EL (cell line): ENCODE results near the gene WAC.
"Not testable (repeated sequence)": the region's sequence is repeated elsewhere in the genome, so short reads cannot be mapped to it uniquely, and the experiment has no call there.

Experiments used
- DNase-seq: peaks from one replicate; pipeline ENCODE4 v3.0.0-alpha.2; 2016

The WAC gene

DNA sequence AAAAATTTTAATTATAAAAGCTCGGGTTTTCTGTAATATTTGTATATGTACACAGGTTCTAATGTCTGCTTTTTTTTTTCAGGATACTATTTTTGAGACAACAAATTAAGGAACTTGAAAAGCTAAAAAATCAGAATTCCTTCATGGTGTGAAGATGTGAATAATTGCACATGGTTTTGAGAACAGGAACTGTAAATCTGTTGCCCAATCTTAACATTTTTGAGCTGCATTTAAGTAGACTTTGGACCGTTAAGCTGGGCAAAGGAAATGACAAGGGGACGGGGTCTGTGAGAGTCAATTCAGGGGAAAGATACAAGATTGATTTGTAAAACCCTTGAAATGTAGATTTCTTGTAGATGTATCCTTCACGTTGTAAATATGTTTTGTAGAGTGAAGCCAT, 86.5 kb downstream of the WAC start:
- DNase-seq, result no peak

DNA sequence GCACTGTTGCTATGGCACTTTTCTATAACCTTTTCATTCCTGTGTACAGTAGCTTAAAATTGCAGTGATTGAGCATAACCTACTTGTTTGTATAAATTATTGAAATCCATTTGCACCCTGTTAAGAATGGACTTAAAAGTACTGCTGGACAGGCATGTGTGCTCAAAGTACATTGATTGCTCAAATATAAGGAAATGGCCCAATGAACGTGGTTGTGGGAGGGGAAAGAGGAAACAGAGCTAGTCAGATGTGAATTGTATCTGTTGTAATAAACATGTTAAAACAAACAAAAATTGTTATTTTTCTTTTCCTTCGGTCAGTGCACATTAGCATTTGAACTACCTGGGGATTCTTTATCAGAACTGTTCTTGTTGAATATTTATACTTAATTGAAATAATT, 87.3 kb downstream of the WAC start:
- DNase-seq, result no peak

GRCh38 chr10:28623483-28623882, 90.6 kb downstream of the WAC start:
- DNase-seq, result no peak

DNA sequence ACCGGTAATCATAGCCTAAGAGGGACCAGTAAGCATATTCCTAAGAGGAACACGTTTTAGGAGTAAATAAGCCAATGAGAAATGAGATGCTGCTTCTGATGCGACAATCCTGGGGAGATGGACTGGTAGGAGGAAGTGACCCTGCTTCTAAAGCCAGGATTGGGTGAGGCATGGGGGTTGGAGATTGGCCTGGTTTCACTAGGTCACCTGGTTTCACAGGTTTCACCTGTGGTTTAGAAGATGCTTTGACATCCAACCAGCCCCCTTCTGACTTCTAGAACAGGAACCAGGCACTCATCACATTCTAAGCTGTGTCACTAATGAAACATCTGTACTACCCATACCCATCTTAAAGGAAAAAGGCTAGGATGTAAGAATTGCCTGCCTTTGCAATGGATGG, 91.4 kb downstream of the WAC start:
- no peak for DNase-seq

GRCh38 chr10:28627102-28627501, 94.2 kb downstream of the WAC start:
- DNase-seq, result no peak

DNA sequence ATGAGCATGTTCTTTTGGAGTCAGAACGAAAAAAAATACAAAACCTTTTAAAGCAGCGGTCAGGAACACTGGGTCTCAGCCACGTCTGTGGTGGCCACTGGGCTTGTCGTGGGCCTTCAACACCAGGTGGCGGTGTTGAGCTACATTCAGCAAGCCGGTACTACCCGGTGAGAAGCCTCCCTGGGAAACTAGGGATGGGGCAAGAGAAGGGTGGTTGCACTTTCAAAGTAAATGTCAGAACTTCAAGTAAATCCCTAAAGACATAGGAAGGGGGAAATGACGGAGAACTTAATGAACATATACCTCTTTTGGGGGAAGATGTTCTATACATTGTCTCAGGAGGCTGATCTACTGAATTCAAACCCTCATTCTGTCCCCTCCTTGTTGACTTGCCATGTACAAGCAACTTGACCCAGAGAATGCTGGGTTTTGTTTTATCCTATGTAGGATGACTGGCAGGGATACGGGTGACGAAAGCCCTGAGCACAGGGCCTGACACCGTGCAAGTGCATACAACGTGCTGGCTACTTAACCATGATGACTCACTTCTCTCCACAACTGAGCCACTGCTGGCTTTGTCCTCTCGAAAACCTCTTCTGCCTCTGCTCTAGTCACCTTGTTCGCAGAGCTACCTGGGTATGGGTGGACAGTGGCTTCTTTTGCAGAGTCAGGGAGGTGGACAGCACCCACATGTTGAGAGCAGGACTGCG, 95.4 kb downstream of the WAC start:
- DNase-seq, result peak; percentile 80

GRCh38 chr10:28631896-28632583, 99.1 kb downstream of the WAC start:
- peak; percentile 46 for DNase-seq

DNA sequence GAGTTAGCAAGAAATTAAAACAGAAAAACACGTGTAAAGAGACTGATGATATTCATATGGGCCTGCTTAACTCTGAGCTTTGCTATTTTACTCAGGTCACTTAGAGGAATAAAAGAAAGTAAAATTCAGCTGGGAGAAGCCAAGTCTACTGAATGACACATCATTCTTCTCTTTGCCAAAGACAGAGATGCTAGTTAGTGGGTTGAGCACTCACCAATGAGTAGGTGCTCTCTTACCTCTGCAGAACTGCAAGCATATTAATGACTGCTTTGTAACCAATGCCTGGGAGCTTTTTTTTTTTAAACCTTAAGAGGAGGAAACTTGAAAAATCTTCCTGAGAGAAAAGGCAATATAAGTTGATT, 99.6 kb downstream of the WAC start:
- no peak for DNase-seq

- DNase-seq, result no peak
These were observed 100.8 kb downstream of the WAC start for GRCh38 chr10:28633750-28634149.

DNA sequence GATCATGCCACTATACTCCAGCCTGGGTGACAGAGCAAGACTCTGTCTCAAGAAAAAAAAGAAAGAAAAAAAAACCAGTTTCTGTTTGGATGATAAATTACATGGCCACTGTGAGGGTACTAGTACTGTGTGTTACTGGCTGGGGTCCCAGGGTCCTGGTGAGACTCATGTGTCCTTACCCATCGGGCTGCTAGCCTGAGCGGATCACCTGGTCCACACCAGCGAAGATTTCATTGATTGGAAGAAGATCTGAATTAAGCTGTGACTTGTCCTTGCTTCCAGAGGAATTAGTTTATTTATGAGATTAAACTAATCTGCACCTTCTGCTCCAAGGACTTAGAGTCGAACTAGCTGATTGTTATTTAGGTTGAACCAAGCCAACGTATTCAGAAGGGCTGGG, 104.4 kb downstream of the WAC start:
- no peak for DNase-seq

GRCh38 chr10:28638392-28638791, 105.5 kb downstream of the WAC start:
- DNase-seq, result no peak

- no peak for DNase-seq
These were observed 107.6 kb downstream of the WAC start for GRCh38 chr10:28640551-28640950.

DNA sequence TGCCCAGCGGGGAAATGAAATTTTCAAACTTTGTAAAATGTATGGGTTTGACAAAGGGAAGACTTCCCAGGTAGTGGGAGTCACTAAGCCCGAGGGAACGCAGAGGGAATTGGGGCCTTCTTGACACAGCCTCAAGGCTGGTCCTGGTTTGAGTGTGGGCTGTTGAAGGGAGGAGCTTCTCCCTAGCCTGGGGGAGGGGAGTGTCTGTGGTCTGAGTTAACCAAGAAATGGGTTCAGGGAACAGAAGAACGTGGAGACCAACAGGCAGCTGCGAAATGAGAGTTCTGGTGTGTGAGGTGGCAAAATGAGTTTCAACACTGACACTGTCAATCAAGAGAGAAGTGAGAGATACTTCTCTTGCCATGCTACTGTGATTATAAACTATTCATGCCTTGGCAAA, 111.7 kb downstream of the WAC start:
- DNase-seq, result no peak

- DNase-seq, result no peak
These were observed 119.2 kb downstream of the WAC start for GRCh38 chr10:28652106-28652505.

GRCh38 chr10:28652703-28653102, 119.8 kb downstream of the WAC start:
- DNase-seq, result no peak

DNA sequence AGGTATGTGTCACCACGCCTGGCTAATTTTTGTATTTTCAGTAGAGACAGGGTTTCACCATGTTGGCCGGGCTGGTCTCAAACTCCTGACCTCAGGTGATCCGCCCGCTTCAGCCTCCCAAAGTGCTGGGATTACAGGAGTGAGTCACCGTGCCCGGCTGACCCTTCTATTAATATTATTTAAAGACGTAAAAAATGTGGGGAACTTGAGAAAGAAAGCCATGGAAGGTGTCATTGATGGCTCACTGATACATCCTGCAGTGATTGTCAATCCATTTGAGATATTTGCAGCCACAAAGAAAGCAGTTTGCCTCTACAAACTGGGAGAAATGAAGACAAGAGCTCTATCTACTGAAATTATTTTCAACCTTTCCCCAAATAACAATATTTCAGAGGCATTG, 125.9 kb downstream of the WAC start:
- not testable (repeated sequence) for DNase-seq

- peak; percentile 89 for DNase-seq
These were observed 128.1 kb downstream of the WAC start for GRCh38 chr10:28661035-28661434.

DNA sequence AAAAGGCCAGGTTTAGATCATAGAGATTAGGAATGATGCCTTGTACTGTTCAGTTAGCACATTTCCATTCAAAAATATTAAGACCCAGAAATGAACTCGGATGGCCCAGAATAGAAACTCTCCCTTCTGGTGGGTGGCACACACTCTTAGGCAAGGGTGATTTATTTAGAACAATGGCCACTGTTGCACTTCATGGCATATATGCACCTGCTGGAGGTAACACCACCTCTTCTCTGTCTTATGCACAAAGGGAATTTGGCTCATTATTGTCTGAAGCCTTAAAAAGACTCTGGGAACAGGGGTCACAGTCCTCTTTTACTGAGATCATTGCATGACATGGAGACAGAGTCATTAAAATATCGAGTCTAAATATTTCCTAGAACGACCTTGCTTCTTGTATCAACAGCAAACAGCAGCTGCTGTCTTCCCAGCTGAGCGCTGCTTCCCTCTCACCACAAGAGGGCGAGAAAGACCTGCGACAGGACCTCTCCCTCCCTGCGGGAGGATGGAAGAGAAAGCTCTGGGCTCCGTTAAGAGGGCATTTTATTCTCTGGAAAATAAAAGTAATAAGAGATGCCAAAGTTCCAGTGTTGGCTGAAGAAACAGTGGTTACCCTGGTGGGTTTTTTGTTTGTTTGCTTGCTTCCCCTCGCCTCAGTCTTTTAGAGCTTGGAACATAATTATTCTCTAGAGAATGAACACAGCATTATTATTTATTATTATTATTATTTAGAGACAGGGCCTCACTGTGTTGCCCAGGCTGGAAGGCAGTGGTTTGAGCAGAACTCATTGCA, 130.9 kb downstream of the WAC start:
- DNase-seq, result peak; percentile 82

GRCh38 chr10:28664369-28664740, 131.4 kb downstream of the WAC start:
- DNase-seq, result peak; percentile 61

- DNase-seq, result no peak
These were observed 134.0 kb downstream of the WAC start for GRCh38 chr10:28666751-28667467.

DNA sequence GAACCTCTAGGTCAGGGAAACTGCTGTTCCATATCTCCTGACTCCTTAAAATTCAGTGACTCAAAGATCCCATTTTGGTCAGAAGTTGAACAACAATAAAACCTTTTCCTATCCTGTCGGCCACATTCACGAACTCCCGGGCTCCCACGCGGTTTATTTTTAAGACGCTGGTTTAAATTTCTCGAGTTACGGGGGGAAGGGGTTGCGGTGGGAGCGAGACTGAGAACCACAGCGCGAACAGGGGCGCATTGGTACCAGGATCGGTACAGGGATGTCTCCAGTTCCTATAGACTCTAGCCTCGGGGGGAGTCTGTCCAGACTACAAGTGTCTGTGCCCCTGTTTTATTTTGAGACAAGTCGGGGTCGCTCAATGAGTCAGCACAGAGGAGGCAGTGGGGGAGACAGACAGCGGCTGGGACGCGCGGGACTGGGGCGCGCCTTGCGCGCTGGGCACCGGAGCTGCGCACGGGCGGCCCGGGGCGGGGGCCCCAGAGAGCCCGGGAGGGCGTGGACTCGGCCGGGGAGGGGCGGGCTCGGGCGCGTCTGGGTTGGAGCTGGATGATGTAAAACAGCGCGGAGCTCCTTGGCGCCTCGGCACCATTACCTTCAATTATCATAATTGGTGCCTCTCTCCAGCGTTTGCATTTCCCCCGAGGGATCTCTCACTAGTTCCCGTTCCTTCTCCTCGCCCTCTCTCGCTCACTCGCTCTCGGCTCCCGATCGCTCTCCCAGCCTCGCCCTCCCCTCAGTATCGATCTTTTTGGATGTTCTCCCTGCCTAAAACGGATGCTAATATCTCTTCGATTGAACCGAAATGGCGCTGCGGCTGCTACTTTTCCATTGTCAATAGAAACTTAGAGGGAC, 135.7 kb downstream of the WAC start:
- peak; percentile 70 for DNase-seq
